Measurements from ENCODE around the gene MT2A.
"Not testable (repeated sequence)": the region's sequence is repeated elsewhere in the genome, so short reads cannot be mapped to it uniquely, and the experiment has no call there.

MT2A gene

DNA sequence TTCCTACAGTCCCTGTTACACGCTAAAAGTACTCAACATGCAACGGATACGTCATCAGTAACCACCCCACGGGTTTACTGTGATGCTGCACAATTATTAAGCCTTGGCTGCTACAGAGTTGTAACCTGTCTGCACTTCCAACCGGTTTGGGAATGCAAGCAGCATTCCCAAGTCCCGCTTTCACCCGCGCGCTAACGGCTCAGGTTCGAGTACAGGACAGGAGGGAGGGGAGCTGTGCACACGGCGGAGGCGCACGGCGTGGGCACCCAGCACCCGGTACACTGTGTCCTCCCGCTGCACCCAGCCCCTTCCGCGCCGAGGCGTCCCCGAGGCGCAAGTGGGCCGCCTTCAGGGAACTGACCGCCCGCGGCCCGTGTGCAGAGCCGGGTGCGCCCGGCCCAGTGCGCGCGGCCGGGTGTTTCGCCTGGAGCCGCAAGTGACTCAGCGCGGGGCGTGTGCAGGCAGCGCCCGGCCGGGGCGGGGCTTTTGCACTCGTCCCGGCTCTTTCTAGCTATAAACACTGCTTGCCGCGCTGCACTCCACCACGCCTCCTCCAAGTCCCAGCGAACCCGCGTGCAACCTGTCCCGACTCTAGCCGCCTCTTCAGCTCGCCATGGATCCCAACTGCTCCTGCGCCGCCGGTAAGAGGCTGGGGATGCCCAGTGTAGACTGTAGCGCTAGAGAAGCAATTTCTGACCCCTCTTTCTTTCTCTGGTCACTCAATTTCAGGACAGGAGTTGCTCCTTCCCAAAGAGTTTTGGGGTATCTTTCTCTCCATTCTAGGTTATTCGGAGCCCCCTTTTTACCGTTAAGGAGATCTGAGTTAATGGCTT lies at the start of gene MT2A:
MT2A (plus strand) TSS at position 542 of the 833 bp plus-strand sequence; CDS start at position 614, 72 bp downstream.
- peak; percentile 96 for DNase-seq

- DNase-seq, result no peak
Observed at GRCh38 chr16:56559109-56559508, 49.3 kb upstream of the MT2A start.

DNA sequence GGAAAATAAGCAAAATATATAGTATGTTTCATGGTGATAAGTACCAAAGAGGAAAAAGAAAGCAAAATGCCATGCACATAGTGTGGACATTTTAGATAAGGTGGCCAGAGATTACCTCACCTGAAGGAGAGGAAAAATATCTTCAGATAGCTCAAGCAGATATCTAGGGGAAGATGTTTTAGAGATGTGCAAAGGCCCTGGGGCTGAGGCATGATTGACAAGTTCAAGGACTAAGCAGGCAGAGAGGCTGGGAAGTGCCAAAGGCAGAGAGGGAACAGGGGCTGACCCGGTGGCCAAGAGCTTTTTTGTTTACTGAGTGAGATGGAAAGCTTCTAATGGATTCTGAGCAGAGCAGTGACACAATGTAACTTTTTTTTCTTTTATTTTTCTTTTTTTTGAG lies 47.9 kb upstream of the MT2A start:
- no peak for DNase-seq

- DNase-seq, result no peak
Observed at GRCh38 chr16:56561126-56561525, 47.3 kb upstream of the MT2A start.

- DNase-seq, result no peak
Observed at GRCh38 chr16:56564793-56565477, 43.4 kb upstream of the MT2A start, which contains the start of gene MT4. MT4 (plus strand) TSS chr16:56565073; CDS start chr16:56565129, 56 bp downstream.

DNA sequence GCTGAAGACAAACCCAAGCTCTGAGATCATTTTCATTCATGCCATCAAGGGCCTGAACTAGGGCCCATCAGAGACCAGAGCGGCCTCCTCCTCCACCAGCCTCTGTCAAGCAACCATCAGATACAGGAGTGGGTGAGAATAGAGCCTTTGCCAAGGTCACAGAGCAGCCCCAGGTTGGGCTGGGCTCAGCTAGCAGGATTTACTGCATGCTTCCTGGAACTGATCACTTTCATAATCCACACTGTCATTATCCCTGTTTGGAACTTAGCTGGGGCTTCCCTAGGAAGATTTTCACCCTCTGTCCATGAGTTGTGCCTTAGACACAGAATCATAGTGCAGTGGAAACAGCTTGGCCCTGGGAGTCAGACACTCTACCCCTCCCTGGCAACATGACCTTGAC lies 38.4 kb upstream of the MT2A start:
- DNase-seq, result no peak

- DNase-seq, result no peak
Observed at GRCh38 chr16:56571525-56571924, 36.9 kb upstream of the MT2A start.

DNA sequence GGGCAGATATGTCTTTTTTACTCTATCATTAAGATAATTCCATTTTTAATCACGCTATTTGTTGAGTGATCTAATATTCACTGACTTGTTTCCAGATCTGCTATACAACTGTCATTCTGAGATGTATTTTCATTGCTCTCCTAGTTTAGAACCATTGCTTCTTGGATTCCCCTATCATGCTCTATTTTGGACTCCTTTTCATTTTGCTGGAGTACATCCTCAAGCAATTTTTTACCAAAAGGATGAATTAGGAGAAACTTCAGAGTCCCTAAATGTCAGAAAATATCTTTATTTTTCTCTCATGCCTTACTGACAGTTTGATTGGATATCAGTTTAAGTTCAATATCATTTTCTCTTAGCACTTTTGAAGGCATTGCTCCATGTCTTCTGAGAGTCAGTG lies 33.8 kb upstream of the MT2A start:
- DNase-seq, result no peak

DNA sequence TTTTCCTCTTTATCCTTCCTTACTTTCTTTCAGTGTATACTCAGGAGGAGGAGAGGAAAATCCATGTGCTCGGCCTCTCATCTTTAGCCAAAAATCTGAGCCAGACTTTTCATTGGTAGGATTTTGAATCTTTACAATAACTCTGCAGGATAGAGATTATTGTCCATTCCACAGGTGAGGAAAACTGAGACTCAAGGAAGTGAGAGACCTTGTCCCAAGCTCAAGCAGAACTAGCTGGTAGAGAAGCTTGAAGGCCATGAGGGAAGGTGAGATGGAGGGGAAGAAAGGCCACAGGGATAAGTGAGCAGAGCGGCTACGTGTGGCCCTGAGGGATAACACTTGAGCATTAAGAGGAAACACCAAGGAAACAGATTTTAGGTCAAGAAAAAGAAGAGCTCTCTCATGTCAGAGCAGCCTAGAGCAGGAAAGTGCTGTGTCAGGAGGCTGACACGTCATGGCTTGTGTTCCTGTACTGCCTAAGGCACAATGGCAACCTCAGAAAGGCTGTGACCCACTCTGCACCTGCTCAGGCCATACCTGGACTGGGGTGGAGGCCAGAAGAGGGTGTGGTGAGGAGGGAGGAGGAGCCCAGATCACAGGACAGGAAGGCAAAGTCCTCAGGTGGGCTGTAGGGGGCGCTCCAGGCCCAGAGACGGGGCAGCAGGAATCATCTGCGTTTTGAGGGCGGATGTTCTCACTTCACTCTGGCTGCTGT lies 31.6 kb upstream of the MT2A start:
- DNase-seq, result peak; percentile 70

DNA sequence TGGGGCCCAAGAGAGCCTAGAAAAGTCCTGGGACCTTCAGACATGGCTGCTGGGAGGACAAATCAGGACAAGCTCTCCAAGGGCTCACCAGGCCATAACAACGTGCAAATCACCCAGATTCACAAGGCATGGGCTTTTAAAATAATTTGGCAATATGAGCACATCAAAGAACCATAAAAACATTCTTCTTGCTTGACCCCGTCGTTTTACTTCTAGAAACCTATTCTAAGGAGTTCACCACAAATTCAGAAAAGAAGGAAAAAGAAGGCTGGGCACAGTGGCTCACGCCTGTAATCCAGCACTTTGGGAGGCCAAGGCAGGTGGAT lies 31.1 kb upstream of the MT2A start:
- DNase-seq, result no peak

DNA sequence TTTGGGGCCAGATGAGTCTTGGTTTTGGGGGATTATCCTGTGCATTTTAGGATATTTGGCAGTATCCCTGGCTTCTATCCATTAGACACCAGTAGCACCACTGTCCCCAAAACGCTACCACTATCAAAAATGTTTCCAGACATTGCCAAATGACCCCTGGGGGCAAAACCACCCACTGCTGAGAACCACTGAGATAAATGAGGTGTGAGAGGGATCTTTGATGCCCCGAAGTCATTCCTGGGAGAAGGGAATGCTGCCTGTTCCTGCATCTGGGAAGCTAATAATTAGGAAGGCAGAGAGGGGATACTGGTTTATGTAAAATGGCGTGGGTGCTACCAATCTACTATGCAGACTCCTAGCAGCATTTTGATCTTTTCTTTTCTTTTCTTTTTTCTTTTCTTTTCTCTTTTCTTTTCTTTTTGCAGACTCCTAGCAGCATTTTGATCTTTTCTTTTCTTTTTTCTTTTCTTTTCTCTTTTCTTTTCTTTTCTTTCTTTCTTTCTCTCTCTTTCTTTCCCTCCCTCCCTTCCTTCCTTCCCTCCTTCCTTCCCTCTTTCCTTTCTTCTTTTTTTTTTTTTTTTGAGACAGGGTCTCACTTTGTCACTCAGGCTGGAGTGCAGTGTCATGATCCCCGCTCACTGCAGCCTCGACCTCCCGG lies 27.9 kb upstream of the MT2A start:
- DNase-seq, result no peak

DNA sequence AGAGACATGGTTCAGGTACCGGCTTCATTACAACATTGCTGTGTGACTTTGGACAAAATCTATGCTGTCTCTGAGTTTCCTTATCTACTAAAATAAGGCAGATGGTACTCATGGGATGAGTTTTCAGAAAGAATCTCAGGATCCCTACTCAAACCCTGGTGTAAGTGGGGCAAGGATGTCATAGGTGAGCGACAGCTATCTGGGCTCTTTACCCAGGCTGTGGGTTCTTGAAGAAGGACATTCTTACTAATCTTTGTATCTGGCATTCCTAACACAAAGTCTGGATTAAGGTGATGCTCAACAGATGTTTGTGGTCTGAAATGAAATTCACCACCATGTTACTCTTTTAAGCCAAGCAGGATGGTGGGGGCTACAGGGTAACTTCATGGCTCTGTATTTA lies 25.5 kb upstream of the MT2A start:
- not testable (repeated sequence) for DNase-seq

DNA sequence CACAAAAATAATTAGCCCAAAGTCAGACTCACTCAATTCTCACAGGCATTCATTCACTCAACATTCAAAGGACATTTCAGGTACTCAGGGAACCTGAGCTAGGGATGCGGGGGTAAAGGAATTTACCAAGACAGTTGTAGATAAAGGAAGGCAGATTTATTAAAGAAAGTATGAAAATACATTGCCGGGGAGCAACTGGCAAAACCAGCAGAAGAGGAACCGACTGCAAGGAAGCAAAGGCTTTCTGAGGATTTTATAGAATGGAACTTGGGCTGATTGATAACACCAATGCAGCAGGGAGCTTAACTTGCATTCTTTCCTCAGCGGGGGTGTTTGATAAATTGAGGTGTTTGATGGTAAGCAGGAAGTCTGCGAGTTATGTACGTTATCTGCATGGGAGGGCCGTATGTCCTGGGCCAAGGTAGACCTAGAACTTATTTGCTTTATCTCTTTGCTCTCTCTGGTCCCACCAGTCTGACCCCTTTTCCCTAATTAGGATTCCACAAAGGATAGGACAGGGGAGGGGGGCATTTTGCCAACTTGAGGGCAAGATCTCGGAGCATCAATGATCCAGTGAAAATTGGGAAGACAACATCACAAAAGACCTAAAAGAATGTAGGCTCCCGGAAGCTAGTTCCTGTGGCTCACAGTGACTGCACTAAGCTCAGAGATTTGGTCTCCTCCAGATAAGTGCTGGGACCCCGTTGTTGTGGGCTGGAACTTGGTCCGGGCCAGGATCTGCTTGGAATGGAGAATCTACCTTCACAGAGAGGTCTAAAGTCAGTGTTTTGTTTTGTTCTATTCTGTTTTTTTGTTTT lies 24.8 kb upstream of the MT2A start:
- no peak for DNase-seq

- DNase-seq, result no peak
Observed at GRCh38 chr16:56584276-56584675, 24.1 kb upstream of the MT2A start.

DNA sequence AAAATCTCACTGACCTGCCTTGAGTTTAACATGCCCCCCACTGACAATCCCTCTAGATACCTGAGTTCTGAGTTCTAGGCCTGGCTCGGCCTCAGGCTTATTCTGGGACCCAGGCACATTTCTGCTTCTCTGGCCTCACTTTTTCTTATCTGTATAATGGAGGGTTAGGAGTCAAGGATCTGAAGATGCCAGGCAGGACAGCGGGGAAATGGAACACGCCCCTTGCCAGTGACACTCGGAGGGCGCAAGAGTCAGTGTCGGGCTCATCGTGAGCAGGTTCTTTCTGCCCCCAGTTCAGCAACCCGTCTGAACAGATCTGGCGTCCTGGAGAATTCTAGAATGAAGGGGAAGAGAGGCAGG lies 19.6 kb upstream of the MT2A start:
- no peak for DNase-seq

GRCh38 chr16:56589141-56590039 lies 19.0 kb upstream of the MT2A start, which contains the start of gene MT3:
MT3 (plus strand) TSS chr16:56589528; CDS start chr16:56589591, 63 bp downstream.
- DNase-seq, result peak; percentile 77

DNA sequence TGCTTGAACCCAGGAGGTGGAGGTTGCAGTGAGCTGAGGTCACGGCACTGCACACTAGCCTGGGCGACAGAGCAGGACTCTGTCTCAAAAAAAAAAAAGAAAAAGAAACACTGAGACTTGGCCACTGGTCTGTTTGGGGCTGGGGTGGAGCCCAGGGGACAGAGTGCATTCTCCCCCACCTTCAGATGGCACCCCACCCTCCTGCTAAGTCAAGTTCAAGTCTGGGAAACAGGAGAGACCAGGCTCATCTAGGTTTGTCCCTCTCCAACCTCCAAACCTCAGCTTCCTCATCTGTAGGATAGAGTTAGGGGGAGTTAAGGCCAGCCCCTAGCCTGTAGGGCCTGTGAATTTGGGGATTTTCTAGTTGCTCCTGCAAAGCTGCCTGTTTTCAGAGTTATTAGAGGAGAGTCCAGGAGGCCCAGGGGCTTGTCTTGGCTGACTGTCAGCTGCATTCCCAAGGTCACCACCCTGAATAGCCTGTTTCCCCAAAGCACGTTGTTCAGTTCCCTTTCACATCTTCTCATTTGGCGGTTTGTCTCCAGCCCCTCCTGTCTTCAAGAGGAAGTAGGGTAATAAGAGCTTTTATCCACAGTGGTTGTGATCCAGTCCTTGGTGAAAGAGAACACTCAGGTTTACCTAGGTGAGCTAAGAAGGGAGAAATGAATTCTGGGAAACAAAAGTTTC lies 16.9 kb upstream of the MT2A start:
- DNase-seq, result no peak

GRCh38 chr16:56593573-56594291 lies 14.7 kb upstream of the MT2A start:
- no peak for DNase-seq

DNA sequence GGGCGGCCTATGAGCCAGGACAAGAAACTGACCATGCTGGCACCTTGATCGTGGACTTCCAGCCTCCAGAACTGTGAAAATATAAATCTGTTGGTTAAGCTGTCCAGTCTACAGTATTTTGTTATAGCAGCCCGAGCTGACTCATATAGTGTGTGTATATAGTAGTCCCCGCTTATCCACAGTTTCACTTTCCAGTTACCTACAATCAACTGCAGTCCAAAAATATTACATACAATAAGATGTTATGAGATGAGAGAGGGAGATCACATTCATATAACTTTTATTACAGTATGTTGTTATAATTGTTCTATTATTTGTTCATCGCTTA lies 14.1 kb upstream of the MT2A start:
- no peak for DNase-seq

- DNase-seq, result peak; percentile 54
Observed at GRCh38 chr16:56600398-56600999, 7.9 kb upstream of the MT2A start.
